Stimulated activated CD8-positive, alpha-beta memory T cell treated with anti-CD3 and anti-CD28 coated beads, Interleukin-15, amount 100 ng/mL, for 4 hours (primary cell): Measurements from ENCODE around the gene CD300E.
"Not testable (repeated sequence)": the region's sequence is repeated elsewhere in the genome, so short reads cannot be mapped to it uniquely, and the experiment has no call there.

ENCODE experiments used
- DNase-seq, 2 donors: peaks; one replicate each; pipeline ENCODE4 v3.0.0-alpha.2; 2020; ENCODE audit warnings: low read depth in 2 of 2

The CD300E gene

DNA sequence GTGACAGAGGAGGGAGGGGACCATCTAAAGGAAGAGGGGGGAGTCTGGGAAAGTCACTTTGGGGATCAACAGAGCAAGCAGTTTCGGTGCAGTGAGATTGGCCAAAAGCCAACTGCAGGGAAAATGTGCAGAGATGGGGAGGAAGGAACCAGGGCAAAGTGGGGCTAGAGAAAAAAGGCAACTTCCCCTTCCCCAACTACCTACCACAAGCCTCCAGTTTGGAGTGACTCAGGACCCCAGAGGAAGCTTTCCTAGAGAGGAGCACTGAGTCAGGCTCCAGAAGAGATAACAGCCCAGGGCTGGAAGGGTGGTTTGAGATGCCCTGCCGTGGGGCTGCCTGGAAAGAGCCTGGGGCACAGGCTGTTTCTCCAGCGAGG lies 24.5 kb downstream of the CD300E start:
- no peak for DNase-seq

DNA sequence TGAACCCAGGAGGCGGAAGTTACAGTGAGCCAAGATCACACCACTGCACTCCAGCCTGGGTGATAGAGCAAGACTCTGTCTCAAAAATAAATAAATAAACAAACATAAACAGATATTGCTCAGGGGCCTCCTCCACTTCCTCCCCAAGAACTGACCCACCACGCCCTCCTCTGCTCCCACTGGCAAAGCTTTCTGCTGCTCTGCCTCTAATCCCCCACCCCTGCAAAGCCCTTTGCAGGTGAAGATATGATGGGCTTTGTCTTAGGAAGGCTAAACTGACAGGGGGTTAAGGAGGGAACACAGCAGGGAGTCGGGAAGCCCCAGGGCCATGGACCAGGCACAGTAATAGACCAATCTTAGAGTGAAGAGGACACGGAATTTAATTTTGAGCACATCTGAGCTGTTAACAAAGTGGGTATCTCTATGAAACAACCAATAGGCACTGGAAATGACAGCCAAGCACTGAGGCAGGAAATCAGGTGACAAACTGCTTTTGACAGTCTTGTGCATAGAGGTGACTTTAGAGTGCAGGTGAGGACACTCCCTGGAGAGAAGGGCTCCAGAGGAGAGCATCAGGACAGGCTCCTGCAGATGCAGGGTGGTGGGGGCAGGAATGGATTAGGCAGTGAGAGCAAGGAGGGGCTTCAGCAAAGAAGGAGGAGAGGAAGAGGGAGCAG lies 25.1 kb downstream of the CD300E start:
- no peak for DNase-seq

DNA sequence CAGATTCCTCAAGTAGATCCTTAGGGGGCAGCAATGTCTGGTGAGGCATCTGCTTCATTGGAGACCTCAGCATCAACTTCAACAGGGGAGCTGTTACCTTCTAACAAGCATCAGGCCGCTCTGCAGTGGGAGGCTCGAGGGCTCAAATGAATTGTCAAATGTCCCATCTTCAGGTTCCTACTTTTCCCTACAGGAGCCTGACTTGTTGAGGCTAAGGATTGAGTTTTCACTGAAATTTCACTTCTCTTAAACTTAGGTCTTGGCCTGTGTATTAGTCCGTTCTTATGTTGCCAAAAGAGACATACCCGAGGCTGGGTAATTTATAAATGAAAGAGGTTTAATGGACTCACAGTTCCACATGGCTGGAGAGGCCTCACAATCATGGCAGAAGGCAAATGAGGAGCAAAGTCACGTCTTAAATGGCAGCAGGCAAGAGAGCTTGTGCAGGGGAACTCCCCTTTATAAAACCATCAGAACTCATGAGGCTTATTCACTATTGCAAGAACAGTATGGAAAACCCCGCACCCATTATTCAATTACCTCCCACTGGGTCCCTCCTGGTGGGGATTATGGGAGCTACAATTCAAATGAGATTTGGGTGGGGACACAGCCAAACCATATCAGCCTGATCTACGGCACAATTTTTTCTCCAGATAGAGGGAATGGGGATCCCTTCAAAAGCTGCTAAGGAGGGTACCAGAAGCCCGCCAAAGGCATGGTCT lies 26.3 kb downstream of the CD300E start:
- no peak for DNase-seq

DNA sequence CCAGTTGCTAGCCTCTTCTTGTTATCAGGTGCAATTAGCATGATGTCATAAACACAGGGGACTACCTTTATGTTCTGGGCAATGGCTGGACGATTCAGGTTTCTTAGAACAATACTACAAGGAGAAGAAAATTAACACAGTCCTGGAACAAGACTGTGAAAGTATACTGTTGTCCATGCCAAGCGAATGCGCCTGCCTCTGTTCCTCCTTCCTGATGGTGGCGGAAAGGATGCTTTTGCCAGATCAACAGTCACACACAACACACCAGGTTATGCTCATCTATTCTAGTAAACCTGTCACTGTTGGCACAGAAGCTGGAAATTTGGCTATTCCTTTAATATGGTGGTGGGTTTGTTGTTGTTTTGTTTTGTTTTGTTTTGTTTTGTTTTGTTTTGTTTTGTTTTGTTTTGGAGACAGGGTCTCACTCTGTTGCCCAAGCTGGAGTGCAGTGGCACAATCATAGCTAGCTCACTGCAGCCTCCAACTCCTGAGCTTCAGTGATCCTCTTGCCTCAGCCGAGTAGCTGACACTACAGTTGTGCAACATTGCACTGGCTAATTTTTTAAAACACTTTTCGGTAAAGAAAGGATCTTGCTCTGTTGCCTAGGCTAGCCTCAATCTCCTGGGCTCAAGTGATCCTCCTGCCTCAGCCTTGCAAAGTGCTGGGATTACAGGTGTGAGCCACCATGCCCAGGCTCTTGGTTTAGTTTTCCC lies 28.3 kb downstream of the CD300E start:
- DNase-seq: no peak

GRCh38 chr17:74592087-74592990 lies 31.2 kb downstream of the CD300E start, which contains the start of gene CD300LD:
Gene CD300LD (minus strand): TSS chr17:74592283. CDS start chr17:74592202, 81 bp downstream.
- DNase-seq: no peak

DNA sequence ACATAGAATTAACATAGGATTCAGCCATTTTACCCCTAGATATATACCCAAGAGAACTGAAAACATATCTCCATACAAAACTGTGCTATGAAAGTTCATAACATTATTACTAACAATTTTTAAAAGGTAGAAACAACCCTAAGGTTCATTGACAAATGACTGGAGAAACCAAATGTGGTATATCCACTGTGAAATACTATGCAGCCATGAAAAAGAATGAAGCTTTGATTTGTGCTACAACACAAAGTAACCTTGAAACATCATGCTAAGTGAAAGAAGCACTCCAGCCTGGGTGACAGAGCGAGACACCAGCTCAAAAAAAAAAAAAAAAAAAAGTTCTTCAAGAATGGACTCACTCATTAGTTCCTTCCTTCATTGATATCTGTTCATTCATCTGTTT lies 32.0 kb downstream of the CD300E start:
- no peak for DNase-seq

GRCh38 chr17:74585711-74586110 lies 37.8 kb downstream of the CD300E start:
- no peak for DNase-seq

GRCh38 chr17:74584292-74585060 lies 39.1 kb downstream of the CD300E start:
- no peak for DNase-seq

- no peak for DNase-seq
These were observed 40.9 kb downstream of the CD300E start for GRCh38 chr17:74582633-74583032.

DNA sequence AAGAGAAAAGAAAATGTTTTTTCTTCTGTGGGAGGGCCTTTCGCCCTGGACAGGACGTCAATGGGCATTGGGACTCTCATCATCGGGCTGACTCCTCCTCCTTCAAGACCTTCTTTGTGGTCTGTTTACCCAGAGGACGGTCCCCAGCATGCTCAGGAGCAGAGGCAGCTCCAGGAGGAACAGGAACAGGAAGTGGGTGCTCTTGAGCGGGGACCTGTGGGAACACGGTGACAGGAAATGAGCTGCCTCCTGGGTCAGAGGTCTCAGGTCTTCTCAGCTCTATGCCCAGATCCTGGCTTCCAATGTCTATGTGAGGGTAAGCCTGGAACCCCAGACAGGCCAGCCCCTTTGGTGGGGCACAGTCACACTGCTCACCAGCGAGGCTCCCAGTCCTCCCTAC lies 43.6 kb downstream of the CD300E start:
- DNase-seq: no peak

DNA sequence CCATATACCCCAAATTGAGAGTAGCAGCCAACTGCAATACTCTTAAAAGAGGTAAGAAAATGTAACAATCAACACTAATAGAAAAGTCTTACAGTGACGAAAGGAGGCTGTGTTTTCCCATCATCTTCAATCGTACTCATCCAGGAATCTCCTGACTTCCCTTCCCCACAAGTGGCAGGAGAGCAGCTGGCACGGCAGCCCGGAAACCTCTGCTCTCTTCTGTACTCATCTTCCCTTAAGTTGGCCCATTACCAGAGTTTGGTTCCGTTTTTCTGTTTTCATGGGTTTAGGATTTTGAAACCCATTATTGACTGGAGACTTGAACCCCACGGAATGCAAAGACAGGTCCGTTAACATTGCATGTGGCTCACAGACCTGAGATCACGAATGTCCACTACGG lies 44.6 kb downstream of the CD300E start:
- DNase-seq: no peak

DNA sequence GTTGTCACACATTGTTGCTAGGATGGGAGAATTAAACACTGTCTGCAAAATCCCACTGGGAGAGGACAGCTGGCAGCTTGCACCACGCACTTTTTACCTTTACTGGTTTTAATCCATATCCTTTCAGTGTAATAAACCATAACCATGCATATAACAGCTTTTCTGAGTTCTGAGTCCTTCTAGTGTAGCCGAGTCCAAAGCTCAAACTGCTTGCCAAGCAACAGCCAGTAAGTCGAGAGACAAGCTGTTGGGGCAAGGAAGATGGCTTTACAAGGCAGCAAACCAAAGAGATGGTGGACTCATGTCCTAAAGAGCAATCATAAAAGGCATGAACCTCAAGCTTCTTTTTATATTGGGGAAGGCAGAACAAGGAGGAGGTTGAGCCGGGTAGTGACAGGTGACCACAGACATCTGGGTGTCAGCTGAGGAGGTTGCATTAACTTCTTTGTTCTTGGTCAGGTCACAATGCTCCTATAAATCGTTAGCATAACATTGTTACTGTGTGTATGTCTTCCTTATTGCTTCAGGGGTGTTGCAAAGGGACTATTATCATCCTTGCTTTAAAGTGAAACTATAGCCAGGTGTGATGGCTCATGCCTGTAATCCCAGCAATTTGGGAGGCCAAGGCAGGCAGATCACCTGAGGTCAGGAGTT lies 48.9 kb downstream of the CD300E start:
- DNase-seq: no peak

GRCh38 chr17:74573635-74574034 lies 49.9 kb downstream of the CD300E start:
- not testable (repeated sequence) for DNase-seq

GRCh38 chr17:74573169-74573568 lies 50.4 kb downstream of the CD300E start:
- DNase-seq: no peak

GRCh38 chr17:74571621-74572270 lies 51.8 kb downstream of the CD300E start:
- DNase-seq: no peak

DNA sequence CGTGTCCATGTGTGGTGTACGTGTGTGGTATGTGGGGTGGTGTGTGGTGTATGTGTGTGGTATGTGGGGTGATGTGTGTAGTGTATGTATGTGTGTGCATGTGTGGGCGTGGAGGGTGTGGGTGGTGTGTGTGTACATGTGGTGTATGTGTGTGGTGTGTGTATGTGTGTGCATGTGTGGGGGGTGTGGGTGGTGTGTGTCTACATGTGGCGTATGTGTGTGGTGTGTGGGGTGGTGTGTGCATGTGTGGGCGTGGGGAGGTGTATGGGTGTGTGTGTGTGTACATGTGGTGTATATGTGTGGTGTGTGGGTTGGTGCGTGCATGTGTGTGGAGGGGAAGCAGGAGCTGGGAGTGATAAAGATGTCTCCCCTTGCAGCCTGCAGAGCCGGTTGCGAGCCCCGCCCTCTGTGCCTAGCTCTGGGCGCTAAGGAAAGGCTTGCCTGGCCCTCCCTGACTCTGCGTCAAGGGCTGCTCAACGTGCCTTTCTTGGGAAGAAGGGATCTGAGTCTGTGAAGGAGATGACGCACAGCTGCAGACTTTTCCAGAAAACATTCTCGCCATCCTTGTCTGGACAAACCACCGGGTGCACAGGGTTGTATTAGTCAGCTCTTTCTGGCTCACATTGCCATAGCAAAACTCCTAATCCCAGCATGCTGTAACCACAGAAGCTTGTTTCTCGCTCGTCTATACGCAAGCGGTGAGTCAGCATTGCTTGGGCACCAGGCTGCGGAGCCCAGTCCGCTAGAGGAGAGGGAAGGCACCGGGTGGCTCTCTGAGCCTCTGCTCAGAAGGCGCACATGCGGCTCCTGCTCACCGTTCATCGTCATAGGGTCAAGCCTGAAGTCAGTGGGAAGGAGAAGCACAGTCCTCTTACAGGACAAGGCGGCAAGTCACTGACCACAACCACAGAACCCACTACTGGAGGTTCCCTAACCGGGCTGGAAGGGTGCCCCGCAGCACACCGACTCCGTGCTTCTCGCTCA lies 54.2 kb downstream of the CD300E start:
- no peak for DNase-seq

- DNase-seq: no peak
These were observed 55.2 kb downstream of the CD300E start for GRCh38 chr17:74568106-74568873.

DNA sequence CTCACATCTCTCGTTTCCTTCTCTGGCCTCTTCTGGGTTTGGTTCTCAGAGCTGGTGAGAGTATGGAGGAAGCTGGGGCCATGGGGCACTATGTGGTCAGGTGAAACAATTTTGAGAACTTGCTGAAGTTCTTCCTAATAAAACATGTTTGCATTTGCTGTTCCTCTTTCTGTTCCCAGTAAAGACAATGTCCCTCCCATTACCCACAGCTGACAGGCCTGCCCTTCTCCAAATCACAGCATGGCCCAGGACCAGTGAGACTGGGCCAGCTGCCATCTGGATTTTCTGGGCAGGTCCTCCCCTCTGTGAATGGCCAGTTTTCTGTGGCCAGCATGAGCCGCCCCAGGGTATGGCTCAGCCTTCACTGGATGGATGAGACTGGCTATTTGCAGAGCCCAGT lies 56.1 kb downstream of the CD300E start, which contains the start of gene CD300H:
TSS of gene CD300H (minus strand) at position 113 of the 400 bp plus-strand sequence.
- DNase-seq: no peak
